ENCODE results near the gene MICB.

MICB gene

DNA sequence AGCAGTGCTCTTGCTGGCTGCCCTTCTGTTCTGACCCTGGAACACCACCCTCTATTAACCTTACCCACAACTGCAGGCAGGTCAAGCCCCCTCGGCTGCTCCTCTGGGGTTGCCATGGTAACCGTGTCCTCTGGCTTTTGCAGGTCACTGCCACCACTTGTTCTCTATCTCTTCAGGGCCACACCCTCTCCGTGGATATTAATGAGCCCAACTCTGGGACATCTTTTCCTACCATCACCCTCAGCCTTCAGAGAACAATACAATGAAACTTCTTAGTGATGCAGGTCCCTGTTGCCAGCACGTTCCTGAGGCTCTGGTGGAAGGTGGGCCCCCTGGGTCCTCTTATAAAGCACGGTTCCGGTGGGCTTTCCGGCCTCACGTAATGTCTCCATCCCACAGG lies 30.8 kb upstream of the MICB start:
- no peak for DNase-seq (ENCODE audit: low read depth)
- no peak overlapping the region for H3K4me3 ChIP-seq (replicated peaks; ENCODE audit: low read depth, low read length)
- TF ChIP-seq CTCF (IDR thresholded peaks at IDR 0.05; ENCODE audit: low read length, missing control alignments): no peak

- TF ChIP-seq CTCF (IDR thresholded peaks at IDR 0.05; ENCODE audit: low read length, missing control alignments): no peak
- DNase-seq (ENCODE audit: low read depth): no peak
- no peak overlapping the region for H3K4me3 ChIP-seq (replicated peaks; ENCODE audit: low read depth, low read length)
Observed at GRCh38 chr6:31468311-31468710, 29.6 kb upstream of the MICB start.

GRCh38 chr6:31470801-31471200 lies 27.1 kb upstream of the MICB start:
- no peak for DNase-seq (ENCODE audit: low read depth)
- no peak overlapping the region for H3K4me3 ChIP-seq (replicated peaks; ENCODE audit: low read depth, low read length)
- TF ChIP-seq CTCF (IDR thresholded peaks at IDR 0.05; ENCODE audit: low read length, missing control alignments): no peak

- TF ChIP-seq CTCF (IDR thresholded peaks at IDR 0.05; ENCODE audit: low read length, missing control alignments): no peak
- no peak overlapping the region for H3K4me3 ChIP-seq (replicated peaks; ENCODE audit: low read depth, low read length)
- DNase-seq (ENCODE audit: low read depth): no peak
Observed at GRCh38 chr6:31471711-31472110, 26.2 kb upstream of the MICB start.

DNA sequence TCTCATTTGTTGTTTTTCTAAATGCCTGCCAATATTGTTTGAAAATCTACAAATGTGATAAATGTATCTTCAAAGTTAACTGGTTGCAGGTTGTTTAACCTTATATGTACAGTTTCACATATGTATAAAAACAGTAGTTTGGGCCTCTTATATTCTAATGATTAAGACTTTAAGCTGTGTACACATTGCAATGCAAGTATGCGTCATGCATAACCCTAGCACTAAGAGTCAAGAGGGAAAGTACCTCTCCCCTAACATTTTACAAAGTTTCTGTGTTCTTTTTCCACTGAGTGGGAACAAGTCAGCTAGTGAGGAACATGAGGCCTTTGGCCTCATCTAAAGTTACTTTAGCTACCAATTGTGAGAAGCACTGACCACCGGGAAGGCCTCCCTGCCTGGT lies 25.7 kb upstream of the MICB start:
- H3K4me3 ChIP-seq (replicated peaks; ENCODE audit: low read depth, low read length): no peak overlapping the region
- no peak for DNase-seq (ENCODE audit: low read depth)
- TF ChIP-seq CTCF (IDR thresholded peaks at IDR 0.05; ENCODE audit: low read length, missing control alignments): no peak

GRCh38 chr6:31473244-31473643 lies 24.7 kb upstream of the MICB start:
- TF ChIP-seq CTCF (IDR thresholded peaks at IDR 0.05; ENCODE audit: low read length, missing control alignments): no peak
- no peak for DNase-seq (ENCODE audit: low read depth)
- H3K4me3 ChIP-seq (replicated peaks; ENCODE audit: low read depth, low read length): no peak overlapping the region
